Measurements from ENCODE around the gene SCN11A. TPM values are rescaled to one million over a fixed set of nuclear protein-coding genes. Genes with fewer than 3 reads are reported as not detected.

The SCN11A gene
- total and polyA plus RNA-seq, 9 of the 15 experiments (the other 6 are each of a cell fraction or from before 2014, with no cell fraction given), result 0.01 to 0.05 (median 0.04) TPM; not detected in 6

DNA sequence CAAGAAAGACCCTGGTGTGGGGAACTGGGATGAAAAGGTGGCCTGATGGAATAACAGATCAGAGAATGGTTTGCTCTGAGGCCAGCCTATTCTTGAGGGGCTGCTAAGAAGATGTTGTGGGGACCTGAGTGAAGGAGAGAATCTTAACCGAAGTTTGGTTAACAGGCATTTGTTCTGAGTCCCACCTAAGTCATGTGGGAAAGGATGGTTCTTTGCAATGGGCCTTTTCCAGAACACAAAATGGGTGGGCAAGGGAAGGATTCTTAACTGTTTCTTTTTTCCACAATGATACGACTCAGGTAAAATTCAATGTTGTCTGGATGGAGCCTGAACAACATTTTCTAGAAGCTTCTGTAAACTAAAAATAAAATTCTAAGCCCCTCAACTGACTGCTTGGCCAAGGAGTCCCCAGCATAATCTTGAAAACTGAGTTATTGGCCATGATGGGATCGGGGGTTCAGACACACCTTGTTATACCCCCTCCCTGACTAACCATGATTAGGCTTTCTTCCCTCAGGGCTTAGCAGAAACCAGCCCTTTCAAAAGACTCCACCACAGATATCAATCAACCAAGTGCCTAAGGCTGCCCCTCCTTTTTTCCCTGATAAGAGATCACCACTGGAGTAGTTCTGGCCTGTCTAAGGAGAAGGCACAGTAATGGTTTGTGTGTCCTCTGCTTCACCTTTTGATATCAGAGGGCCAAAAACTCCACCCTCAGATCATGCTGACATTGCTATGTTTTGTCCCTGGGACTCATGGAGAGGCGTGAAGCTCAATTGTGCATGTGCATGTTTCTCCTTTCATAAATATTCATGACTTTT lies 30.1 kb downstream of the SCN11A start (continued):
- no peak for TF ChIP-seq ZNF586 (CRISPR knock-in tag; conservative IDR thresholded peaks at IDR 0.05)
- TF ChIP-seq, protein P1, sequence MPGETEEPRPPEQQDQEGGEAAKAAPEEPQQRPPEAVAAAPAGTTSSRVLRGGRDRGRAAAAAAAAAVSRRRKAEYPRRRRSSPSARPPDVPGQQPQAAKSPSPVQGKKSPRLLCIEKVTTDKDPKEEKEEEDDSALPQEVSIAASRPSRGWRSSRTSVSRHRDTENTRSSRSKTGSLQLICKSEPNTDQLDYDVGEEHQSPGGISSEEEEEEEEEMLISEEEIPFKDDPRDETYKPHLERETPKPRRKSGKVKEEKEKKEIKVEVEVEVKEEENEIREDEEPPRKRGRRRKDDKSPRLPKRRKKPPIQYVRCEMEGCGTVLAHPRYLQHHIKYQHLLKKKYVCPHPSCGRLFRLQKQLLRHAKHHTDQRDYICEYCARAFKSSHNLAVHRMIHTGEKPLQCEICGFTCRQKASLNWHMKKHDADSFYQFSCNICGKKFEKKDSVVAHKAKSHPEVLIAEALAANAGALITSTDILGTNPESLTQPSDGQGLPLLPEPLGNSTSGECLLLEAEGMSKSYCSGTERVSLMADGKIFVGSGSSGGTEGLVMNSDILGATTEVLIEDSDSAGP (CRISPR knock-in tag; IDR thresholded peaks at IDR 0.05), result no peak
- no peak for TF ChIP-seq DIDO1 (tag; IDR thresholded peaks at IDR 0.05; ENCODE audit: low read depth)
- TF ChIP-seq KAT2B (IDR thresholded peaks at IDR 0.05; ENCODE audit: low read depth, low read length), result no peak
- TF ChIP-seq SRF (CRISPR knock-in tag; IDR thresholded peaks at IDR 0.05), result no peak; a peak in 1 of 4 replicates
- TF ChIP-seq ZFP30 (CRISPR knock-in tag; IDR thresholded peaks at IDR 0.05; ENCODE audit: borderline replicate concordance), result no peak
- peak; percentile 96 for TF ChIP-seq ESRRA (IDR thresholded peaks at IDR 0.05; ENCODE audit: borderline replicate concordance, low read depth)
- no peak for TF ChIP-seq ZC3H4 (CRISPR knock-in tag; IDR thresholded peaks at IDR 0.05; ENCODE audit: borderline replicate concordance)
- no peak for TF ChIP-seq SRSF1 (IDR thresholded peaks at IDR 0.05; ENCODE audit: low read depth, low read length)
- TF ChIP-seq NCOA1 (IDR thresholded peaks at IDR 0.05; ENCODE audit: low read depth), result no peak
- TF ChIP-seq ZNF431 (CRISPR knock-in tag; IDR thresholded peaks at IDR 0.05), result no peak
- TF ChIP-seq ZNF79 (CRISPR knock-in tag; IDR thresholded peaks at IDR 0.05; ENCODE audit: low read depth), result no peak
- peak; percentile 62 for TF ChIP-seq CCNT2 (IDR thresholded peaks at IDR 0.05; ENCODE audit: borderline replicate concordance, extremely low read depth, insufficient read length, low read depth, low read length)
- TF ChIP-seq HNRNPL (IDR thresholded peaks at IDR 0.05; ENCODE audit: low read depth, low read length), result no peak
- TF ChIP-seq ELF1 (tag; IDR thresholded peaks at IDR 0.05), result 0 out of 2 replicates have a peak, but pooled peaks have one; percentile 18
- no peak for TF ChIP-seq ZNF184 (CRISPR knock-in tag; IDR thresholded peaks at IDR 0.05)
- no peak for TF ChIP-seq ATF1 (CRISPR knock-in tag; IDR thresholded peaks at IDR 0.05)
- TF ChIP-seq ATF1 (tag; IDR thresholded peaks at IDR 0.05), result no peak; the same call in 1 of the 2 replicates
- no peak for TF ChIP-seq BCL6 (CRISPR knock-in tag; IDR thresholded peaks at IDR 0.05)
- TF ChIP-seq TCF7 (IDR thresholded peaks at IDR 0.05; ENCODE audit: borderline replicate concordance), result no peak
- TF ChIP-seq JUND (IDR thresholded peaks at IDR 0.05; ENCODE audit: borderline replicate concordance, low read depth, low read length), result no peak
- TF ChIP-seq JUND (tag; IDR thresholded peaks at IDR 0.05; ENCODE audit: borderline replicate concordance, low read depth, low read length), result peak; percentile 73; the same call in 2 of the 3 replicates
- no peak for TF ChIP-seq GABPA (tag; conservative IDR thresholded peaks at IDR 0.05; ENCODE audit: low read depth)
- TF ChIP-seq KLF10 (CRISPR knock-in tag; IDR thresholded peaks at IDR 0.05), result no peak
- no peak for TF ChIP-seq EGR1 (conservative IDR thresholded peaks at IDR 0.05)
- no peak for TF ChIP-seq CBX8 (IDR thresholded peaks at IDR 0.05; ENCODE audit: borderline replicate concordance, extremely low read depth, low read depth, low read length, poor library complexity, severe bottlenecking)
- no peak for TF ChIP-seq RBM22 (IDR thresholded peaks at IDR 0.05; ENCODE audit: low read depth, low read length, poor library complexity, severe bottlenecking)
- TF ChIP-seq YBX1 (IDR thresholded peaks at IDR 0.05), result no peak
- no peak for TF ChIP-seq ZFPM2 (CRISPR knock-in tag; IDR thresholded peaks at IDR 0.05)
